GM12891 (cell line): ENCODE results near the gene PEX26.

Experiments used
- POLR2A ChIP-seq: IDR thresholded peaks from 2 replicates; pipeline ENCODE4 v1.6.1; 2011; ENCODE audit warnings: low read depth, low read length, control low read depth
- POLR2AphosphoS5 ChIP-seq: IDR thresholded peaks from 2 replicates; pipeline ENCODE4 v1.6.1; 2011; ENCODE audit warnings: low read depth, low read length, control low read depth

DNA sequence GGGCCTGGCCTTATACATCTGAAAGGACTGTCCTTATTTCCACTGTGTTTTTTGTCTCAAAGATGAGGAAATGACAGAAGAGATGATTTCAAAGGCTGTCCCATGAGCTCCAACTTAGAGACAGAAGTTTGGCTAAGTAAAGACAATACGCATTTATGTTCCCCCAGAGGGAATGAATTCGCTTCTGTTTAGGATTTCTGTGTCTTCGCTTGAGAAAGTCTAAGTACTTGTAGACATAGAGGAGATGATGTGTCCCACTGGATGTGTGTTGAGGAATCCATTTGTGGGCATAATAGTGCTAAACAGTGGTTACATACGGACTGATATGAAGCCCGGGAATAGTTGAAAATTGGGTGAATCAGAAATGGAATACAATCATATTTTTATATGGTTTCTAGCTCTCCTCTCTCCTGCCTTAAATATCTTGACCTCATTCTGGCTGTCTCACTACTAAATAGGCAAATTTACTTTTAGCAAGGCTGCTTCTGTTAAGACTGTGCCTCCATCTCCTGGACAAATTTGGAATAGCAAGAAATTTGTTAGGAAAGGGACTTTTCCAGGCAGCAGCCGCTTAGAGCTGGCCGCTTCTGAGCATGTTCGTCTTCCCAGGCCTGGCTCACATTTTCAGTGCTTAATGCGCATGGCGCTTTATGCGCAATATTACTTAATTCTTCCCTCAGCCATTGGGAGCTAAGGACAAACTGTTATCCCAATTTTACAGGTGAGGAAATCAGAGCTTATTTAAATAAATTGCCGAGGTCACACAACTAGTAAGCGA is 1.9 kb upstream of the PEX26 start:
- TF ChIP-seq POLR2AphosphoS5 (no peak), POLR2A (no peak)
